ENCODE results near the gene SAMD4A. TPM values are rescaled to one million over a fixed set of nuclear protein-coding genes. Genes with fewer than 3 reads are reported as not detected.

SAMD4A gene
- total and polyA plus RNA-seq, 2 donors, result 16.0 to 58.5 TPM

DNA sequence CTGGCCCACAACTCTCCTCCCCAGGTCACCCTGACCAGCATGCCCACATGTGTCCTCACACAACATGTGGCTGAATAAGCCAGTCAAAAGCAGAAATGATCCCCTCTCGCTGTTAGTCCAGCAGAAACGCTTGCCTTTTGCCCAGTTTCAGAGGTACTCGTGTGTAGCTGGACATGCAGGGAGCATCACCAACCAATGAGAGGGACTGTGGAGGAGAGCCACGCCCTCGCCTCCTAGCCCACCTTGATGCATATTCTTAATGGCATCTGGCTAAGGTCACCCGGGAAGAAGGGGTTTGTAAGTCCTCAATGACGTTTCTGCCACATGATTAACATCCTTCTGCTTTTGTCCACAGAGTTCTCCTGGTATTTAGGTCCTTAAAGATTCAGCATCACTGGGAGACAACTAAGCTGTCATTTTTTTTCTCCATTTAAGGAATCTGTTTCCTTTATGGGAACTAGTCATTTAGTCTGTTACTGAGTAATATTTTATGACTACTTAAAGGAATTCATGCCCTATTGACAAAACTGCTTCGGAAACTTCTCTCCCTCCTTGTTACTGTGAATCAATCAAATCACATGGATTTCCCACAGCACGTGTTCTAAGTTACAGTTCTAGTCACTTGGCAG lies 201.7 kb downstream of the SAMD4A start:
- no peak for DNase-seq (ENCODE audit: extremely low spot score)
- 79% methylated on average over 9 of the region's 9 CpGs for WGBS
- no peak overlapping the region for H3K4me3 ChIP-seq (ENCODE audit: low read depth, low read length)
- H3K4me1 ChIP-seq (ENCODE audit: insufficient read depth), result no peaks in the 10 kb centered on the region
- H3K27ac ChIP-seq (ENCODE audit: low read depth), result no peak overlapping the region
- peaks cover 2% of the 10 kb centered on the region for H3K36me3 ChIP-seq (ENCODE audit: insufficient read depth)

DNA sequence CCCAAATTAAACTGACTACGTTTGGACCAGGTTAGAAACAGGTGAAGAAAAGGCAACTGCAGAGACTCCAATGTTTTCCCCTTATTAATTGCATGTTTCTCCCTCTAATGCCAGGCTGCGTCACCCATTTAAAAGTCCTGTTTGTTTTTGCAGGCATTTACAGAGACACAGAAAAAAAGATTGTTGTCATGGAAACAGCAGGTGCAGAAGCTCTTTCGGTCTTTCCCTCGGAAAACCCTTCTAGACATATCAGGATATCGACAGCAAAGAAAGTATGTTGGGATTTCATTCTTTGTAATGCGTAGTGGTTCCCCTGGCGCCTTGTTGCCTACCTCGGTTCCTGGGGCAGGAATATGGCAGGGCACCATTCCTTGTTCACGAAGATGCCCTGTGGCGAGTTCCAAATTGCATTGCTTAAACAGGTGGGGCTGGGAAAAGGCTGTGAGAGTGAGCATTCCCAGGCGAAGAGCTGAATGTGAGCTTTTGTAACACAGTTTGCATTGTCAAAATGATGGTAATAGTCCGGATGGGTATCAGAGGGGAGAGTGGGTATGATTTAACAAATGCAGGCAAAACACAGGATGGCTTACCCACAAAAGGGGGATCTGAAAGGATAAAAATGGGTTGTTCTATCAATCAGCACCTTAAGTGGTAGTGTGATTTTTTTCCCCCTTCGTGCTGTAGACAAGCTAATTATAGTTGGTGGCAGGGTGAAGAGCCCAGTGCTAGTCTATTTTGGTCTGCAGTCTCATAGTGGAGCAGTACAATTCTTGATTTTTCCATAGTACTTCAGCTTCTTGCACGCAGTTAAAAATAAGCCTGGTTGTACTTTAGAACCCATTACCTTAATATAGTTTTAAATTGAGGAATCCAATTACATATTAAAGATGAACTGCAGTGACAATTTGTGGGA lies 203.3 kb downstream of the SAMD4A start:
- Histone ChIP-seq H3K4me1 (ENCODE audit: insufficient read depth) (no peaks in the 10 kb centered on the region), H3K4me3 (ENCODE audit: low read depth, low read length) (no peak overlapping the region), H3K36me3 (ENCODE audit: insufficient read depth) (no peaks in the 10 kb centered on the region), H3K27ac (ENCODE audit: low read depth) (no peak overlapping the region)
- no peak for DNase-seq (ENCODE audit: extremely low spot score)
- 86% methylated on average over 14 of the region's 14 CpGs for WGBS

- no peak for DNase-seq (ENCODE audit: extremely low spot score)
- WGBS, result 91% methylated on average over 6 of the region's 6 CpGs
- H3K27ac ChIP-seq (ENCODE audit: low read depth), result no peak overlapping the region
- no peaks in the 10 kb centered on the region for H3K4me1 ChIP-seq (ENCODE audit: insufficient read depth)
- H3K36me3 ChIP-seq (ENCODE audit: insufficient read depth), result no peaks in the 10 kb centered on the region
- no peak overlapping the region for H3K4me3 ChIP-seq (ENCODE audit: low read depth, low read length)
Observed at GRCh38 chr14:54771411-54772027, 204.6 kb downstream of the SAMD4A start.

GRCh38 chr14:54772451-54772881 lies 205.5 kb downstream of the SAMD4A start:
- H3K36me3 ChIP-seq (ENCODE audit: insufficient read depth), result no peaks in the 10 kb centered on the region
- no peak for DNase-seq (ENCODE audit: extremely low spot score)
- no peaks in the 10 kb centered on the region for H3K4me1 ChIP-seq (ENCODE audit: insufficient read depth)
- 73% methylated on average over 7 of the region's 7 CpGs for WGBS
- peak overlapping the region; percentile 88 for H3K27ac ChIP-seq (ENCODE audit: low read depth)
- no peak overlapping the region for H3K4me3 ChIP-seq (ENCODE audit: low read depth, low read length)

- Histone ChIP-seq H3K4me3 (ENCODE audit: low read depth, low read length) (no peak overlapping the region), H3K27ac (ENCODE audit: low read depth) (peak overlapping the region; percentile 88), H3K4me1 (ENCODE audit: insufficient read depth) (no peaks in the 10 kb centered on the region), H3K36me3 (ENCODE audit: insufficient read depth) (no peaks in the 10 kb centered on the region)
- peak; percentile 92 for DNase-seq (ENCODE audit: extremely low spot score)
- 16% methylated on average over 19 of the region's 19 CpGs for WGBS
Observed at GRCh38 chr14:54773171-54774006, 206.5 kb downstream of the SAMD4A start.

DNA sequence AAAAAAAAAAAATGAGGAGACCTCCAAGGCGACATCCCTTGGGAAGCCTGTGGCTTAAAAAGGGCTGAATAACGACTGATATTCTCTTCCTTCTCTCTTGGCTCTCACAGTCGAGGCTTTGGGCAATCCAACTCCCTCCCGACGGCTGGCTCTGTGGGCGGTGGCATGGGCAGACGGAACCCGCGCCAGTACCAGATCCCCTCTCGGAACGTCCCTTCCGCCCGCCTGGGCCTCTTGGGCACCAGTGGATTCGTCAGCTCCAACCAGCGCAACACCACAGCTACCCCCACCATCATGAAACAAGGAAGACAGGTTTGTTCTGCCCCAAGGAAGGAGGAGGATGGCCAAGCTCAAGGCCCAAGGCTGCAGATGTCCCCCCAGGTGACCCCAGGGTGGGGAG lies 207.9 kb downstream of the SAMD4A start:
- Histone ChIP-seq H3K4me1 (ENCODE audit: insufficient read depth) (no peaks in the 10 kb centered on the region), H3K4me3 (ENCODE audit: low read depth, low read length) (no peak overlapping the region), H3K36me3 (ENCODE audit: insufficient read depth) (no peaks in the 10 kb centered on the region), H3K27ac (ENCODE audit: low read depth) (no peak overlapping the region)
- whole genome bisulfite sequencing, result 96% methylated on average over 15 of the region's 15 CpGs
- no peak for DNase-seq (ENCODE audit: extremely low spot score)

- DNase-seq (ENCODE audit: extremely low spot score), result no peak
- Histone ChIP-seq H3K27ac (ENCODE audit: low read depth) (no peak overlapping the region), H3K4me1 (ENCODE audit: insufficient read depth) (no peaks in the 10 kb centered on the region), H3K4me3 (ENCODE audit: low read depth, low read length) (no peak overlapping the region), H3K36me3 (ENCODE audit: insufficient read depth) (no peaks in the 10 kb centered on the region)
- WGBS, result 81% methylated on average over 8 of the region's 8 CpGs
Observed at GRCh38 chr14:54775486-54776140, 208.7 kb downstream of the SAMD4A start.

- no peak overlapping the region for H3K27ac ChIP-seq (ENCODE audit: low read depth)
- no peaks in the 10 kb centered on the region for H3K36me3 ChIP-seq (ENCODE audit: insufficient read depth)
- DNase-seq (ENCODE audit: extremely low spot score), result no peak
- no peaks in the 10 kb centered on the region for H3K4me1 ChIP-seq (ENCODE audit: insufficient read depth)
- H3K4me3 ChIP-seq (ENCODE audit: low read depth, low read length), result no peak overlapping the region
- WGBS, result 34% methylated on average over 12 of the region's 12 CpGs
Observed at GRCh38 chr14:54776361-54777001, 209.6 kb downstream of the SAMD4A start.

GRCh38 chr14:54777395-54777794 lies 210.5 kb downstream of the SAMD4A start:
- DNase-seq (ENCODE audit: extremely low spot score), result no peak
- Histone ChIP-seq H3K36me3 (ENCODE audit: insufficient read depth) (no peaks in the 10 kb centered on the region), H3K27ac (ENCODE audit: low read depth) (no peak overlapping the region), H3K4me3 (ENCODE audit: low read depth, low read length) (no peak overlapping the region), H3K4me1 (ENCODE audit: insufficient read depth) (no peaks in the 10 kb centered on the region)
- 86% methylated on average over 8 of the region's 8 CpGs for WGBS

- Histone ChIP-seq H3K36me3 (ENCODE audit: insufficient read depth) (no peaks in the 10 kb centered on the region), H3K4me1 (ENCODE audit: insufficient read depth) (no peaks in the 10 kb centered on the region), H3K27ac (ENCODE audit: low read depth) (no peak overlapping the region), H3K4me3 (ENCODE audit: low read depth, low read length) (no peak overlapping the region)
- no peak for DNase-seq (ENCODE audit: extremely low spot score)
- WGBS, result 85% methylated on average over 9 of the region's 9 CpGs
Observed at GRCh38 chr14:54778618-54779345, 211.9 kb downstream of the SAMD4A start.

GRCh38 chr14:54781080-54781479 lies 214.2 kb downstream of the SAMD4A start:
- Histone ChIP-seq H3K4me1 (ENCODE audit: insufficient read depth) (no peaks in the 10 kb centered on the region), H3K4me3 (ENCODE audit: low read depth, low read length) (no peak overlapping the region), H3K27ac (ENCODE audit: low read depth) (no peak overlapping the region), H3K36me3 (ENCODE audit: insufficient read depth) (no peaks in the 10 kb centered on the region)
- DNase-seq (ENCODE audit: extremely low spot score), result no peak
- WGBS, result 84% methylated on average over 6 of the region's 6 CpGs

All from urinary bladder (tissue), 4 donors.